NT2/D1 (cell line): ENCODE results near the gene CIC.

Source experiments
- SUZ12 ChIP-seq: IDR thresholded peaks from 2 replicates; pipeline ENCODE4 v1.6.1; 2011; ENCODE audit not compliant: insufficient read length, insufficient read depth; ENCODE audit errors: extremely low read depth
- YY1 ChIP-seq: IDR thresholded peaks from 2 replicates; pipeline ENCODE4 v1.6.1; 2011; ENCODE audit not compliant: insufficient read length, insufficient read depth

- TF ChIP-seq SUZ12 (no peak), YY1 (no peak)
Measured at GRCh38 chr19:42233678-42234292, 35.3 kb upstream of the CIC start.
